Measurements from ENCODE around the gene HS3ST4.
"Not testable (repeated sequence)": the region's sequence is repeated elsewhere in the genome, so short reads cannot be mapped to it uniquely, and the experiment has no call there.

The HS3ST4 gene

DNA sequence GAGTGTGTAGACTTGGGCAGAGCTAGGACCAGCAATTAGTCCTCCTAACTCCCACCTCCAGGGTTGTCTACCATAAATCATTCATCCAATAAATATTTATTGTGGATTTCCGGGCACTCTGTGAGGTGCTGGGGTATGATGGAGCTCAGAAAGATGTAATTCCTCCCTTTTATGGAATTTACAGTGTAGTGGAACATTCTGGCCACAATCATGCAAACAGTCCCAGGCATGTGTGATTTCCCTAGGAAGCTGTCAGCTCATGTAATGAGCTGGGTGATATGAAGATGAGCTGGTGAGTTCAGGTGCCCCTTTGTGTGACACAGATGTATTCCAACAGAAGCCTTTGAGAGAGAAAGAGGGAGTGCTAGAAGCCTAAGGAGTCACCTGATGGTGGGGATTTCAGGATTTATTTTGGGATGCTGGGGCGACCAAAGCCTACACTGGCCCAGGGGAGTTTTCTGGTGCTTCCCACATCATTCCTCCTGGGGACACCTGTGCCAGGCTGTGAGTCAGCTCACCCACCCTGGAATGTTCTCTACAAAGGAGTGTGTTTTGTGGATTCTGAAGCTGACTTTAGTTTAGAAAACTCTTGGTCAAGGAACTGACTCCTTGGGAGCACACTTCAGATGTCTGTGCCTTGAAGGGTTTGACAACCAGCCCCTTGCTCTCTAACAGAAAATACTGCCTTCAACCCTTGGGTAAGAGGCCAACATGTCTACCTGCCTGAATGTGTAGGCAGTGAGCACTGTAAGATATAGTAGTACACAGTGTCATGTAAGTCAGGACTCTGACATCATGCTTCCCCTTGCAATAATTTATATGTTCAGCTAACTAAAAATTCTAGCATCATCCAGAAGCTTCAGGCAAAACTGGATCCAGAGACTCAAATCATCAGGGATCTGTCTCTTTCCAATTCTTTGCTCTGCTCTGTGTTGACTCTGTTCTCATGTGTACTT lies 42.9 kb downstream of the HS3ST4 start:
- no peak for DNase-seq

DNA sequence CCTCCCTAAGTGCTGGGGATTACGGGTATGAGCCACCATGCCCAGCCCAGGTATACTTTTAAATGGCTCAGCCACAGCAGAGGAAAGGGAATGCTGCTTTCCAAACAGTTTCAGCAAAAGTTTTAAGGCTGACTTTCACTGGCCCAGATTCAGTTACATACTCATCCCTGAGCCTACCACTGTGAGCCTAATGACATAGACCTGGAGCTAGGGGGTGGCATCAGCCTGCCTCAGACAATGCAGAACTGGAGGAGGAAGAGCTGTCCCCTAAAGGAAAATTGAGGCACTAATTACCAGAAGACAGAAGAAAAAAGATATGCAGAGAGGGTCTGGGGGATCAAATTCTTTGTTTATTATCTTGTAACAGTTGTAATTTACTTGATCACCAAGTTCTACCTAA lies 43.9 kb downstream of the HS3ST4 start:
- no peak for DNase-seq

DNA sequence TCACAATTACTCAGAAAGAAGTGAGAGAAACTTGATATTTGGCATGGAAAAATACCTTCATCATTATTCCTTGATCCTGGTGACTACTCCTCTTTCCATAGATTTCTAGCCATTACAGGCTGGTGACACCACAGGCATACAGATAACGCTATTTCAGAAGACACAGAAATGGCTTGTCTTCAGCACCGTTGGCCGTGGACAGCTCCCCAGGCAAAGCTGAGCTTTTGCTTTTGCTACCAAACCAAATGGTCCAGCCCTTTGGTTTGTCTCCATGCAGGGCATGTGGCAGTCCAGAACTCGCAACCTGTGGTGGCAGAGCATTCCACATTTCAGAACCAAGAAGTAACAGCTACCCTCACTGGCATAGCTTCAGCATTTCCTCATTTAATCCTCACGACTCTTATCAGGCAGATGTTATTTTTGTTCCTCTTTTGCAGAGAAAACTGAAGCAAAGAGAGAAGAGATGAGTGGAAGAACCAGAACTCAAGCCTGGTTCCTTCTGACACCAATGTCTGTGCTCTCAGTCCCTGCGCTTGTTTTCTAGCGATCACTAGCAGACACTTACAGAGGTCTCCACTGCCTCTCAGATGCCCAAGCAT lies 55.5 kb downstream of the HS3ST4 start:
- peak; percentile 1 for DNase-seq

DNA sequence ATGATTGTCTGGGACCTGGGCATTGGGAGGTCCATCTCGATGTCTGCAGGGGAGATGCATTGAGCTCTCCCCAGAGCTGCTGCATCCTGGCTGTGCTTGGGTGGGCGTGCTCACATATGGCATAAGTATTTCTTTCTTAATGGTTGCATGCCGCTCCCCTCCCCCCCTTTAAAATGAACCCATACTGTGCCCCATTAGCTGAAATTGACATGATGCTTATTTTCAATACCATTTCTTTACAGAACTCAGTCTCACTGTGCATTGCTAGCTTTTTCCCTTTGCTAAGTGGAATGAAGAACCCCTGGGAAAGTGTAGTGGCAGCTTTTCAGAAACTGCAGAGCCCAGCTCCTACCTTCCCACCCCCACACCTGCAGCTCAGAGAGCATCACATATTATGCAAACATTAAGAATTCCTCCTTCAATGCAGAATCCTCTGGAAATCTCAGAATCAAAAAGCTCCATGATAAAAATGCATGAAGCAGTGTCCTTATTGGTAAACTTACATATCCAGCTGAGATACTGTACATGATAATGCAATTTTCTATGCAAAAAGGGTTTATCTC lies 56.4 kb downstream of the HS3ST4 start:
- DNase-seq = no peak

DNA sequence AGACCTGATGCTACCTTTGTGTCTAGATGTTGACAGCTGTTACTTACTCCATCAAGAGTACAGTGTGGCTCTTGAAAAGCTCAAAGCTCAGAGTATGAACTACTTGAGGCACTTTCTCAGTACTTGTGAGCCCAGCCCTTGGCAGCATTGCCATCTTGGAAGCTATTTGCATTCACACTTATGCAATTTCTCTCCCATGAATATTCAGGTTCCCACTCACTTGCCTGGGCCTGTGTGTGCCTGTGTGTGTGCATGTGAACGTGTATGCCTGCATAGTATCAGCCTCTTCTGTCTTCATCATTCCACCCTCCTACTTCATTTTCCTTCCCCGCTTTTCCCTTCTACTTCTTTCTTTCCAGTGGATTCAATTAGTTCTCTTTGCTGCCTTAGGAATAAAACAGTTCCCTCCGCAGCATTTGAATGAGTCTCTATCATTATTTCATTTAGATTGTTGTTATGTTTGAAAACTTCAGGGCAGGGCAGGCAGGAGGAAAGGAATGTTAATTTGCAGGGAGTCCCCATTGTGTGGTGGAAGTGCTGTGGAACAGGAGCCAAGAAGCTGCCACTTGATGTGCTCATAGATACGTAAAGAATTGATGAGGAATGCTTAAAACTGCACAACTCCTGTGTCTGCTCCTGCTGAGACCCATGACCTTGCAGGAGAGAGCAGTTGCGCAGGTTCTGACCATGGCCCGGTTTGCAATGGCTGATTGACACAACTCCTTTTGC lies 58.9 kb downstream of the HS3ST4 start:
- DNase-seq = no peak

DNA sequence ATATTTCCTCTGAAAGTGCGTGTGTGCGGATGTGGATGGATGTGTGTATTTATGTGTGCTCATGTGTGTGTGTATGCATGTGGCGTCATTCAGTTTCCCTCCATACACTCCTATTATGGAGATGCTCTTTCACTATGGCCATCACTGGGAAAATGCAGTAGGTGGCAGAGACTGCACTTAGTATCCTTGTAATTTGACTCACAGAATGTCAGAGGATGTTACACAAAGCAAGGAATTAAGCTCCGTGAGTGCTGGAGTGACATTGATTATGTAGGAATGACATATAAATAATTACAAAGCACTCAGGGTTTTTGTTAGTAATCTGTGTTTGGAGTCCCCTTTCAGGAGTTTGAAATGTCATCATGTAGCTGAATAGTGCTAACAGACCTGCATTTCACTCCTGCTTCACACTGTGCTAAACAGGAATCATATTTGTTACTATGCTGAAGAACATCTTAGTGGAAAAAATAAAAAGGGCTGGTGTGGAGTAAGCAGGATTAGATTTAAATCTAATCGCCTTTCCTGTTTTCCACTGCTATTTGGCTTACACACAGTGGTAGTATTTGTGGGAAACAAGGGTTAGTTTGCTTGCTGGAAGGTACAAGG lies 59.6 kb downstream of the HS3ST4 start:
- DNase-seq = no peak

DNA sequence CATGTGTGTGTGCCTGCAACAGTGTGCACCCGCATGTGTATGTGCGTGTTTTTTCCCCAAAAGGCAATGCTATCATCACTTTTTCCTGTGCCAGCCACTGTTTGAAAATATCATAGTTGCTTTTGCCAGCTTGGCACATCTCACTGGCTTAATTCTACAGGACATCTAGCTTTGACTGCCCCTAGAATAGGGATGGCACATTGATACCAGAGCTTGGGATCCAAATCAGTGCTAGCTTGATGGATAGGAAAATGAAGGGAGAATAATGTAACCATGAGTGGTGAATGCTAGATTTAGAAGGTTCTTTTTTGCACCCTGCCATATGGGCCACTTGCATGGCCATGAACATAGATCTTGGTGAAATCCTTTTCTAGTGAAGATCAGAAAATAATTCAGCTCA lies 72.7 kb downstream of the HS3ST4 start:
- DNase-seq = no peak

DNA sequence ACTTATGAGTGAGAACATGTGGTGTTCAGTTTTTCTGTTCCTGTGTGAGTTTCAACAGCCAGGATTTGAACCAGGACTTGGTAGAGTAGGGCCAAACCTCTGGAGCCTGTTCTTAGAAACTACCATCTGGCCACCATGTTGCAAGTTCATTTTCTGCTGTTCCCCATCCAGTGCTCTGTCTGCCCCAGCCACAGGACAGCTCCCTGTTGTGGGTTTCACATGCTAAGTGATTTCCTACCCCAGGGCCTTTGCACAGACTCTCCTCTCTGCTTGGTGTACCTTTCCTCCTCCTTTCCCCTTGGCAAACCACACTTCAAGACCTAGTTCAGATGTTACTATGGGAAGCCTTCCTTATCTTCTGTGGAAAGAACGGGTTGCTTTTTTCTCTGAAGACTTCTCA lies 79.5 kb downstream of the HS3ST4 start:
- no peak for DNase-seq

DNA sequence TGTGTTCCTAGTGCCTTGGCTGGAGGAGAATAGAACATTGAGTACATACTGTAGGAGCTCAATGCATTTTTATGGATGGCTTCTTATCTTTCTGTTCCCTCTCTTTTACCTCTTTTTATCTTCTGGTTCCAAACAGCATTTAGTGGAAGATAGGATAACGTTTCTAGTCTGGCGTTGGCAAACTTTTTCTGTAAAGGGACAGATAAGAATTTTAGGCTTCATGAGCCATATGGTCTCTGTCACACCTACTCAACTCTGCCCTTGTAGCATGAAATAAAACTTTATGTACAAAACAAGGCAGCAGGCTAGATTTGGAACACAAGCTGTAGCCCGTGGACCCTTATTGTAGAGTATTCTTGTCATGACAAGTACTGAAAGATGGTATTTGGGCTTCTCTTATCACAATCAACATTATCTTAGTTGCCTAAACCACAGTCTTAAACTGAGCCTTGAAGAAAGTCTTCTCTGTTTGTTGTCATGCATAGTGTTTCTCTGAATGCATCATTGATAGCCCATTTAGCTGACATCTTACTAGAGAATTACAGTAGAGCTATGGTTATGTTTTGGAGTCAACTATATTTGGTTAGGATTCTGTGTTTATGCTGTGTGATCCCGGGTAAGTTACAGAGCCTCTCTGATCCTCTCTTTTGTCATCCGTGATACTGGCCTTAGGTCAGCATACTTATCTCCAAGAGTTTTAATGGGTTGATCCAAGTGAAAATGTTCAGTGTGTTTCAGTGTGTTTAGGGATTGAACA lies 80.2 kb downstream of the HS3ST4 start:
- no peak for DNase-seq

DNA sequence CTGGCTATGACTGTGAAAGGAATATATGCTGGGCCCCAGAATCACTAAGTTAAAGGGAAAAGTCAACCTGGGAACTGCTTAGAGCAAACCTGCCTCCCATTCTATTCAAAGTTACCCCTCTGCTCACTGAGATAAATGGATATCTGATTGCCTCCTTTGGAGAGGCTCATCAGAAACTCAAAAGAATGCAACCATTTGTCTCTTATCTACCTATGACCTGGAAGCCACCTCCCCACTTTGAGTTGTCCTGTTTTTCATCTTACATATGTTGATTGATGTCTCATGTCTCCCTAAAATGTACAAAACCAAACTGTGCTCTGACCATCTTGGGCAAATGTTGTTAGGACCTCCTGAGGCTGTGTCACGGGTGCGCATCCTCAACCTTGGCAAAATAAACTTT lies 84.5 kb downstream of the HS3ST4 start:
- not testable (repeated sequence) for DNase-seq

DNA sequence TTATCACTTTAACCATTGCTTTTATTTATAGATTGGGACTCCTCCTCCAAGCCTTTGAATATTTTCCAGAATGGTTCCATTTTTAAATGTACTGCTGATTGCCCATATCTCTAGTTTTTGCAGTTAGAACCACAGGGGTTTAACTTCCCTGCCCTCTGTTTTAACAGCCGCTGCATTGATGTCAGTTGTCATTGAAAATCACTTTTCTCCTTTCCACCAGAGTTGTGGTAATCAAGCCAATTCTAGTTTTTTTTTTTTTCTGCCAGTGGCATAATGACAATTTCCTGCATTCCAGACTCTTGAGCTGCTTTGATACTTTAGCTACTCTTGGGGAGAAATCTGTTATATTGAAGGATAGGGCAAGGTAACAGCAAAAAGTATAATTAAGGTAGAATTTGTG lies 91.5 kb downstream of the HS3ST4 start:
- no peak for DNase-seq

DNA sequence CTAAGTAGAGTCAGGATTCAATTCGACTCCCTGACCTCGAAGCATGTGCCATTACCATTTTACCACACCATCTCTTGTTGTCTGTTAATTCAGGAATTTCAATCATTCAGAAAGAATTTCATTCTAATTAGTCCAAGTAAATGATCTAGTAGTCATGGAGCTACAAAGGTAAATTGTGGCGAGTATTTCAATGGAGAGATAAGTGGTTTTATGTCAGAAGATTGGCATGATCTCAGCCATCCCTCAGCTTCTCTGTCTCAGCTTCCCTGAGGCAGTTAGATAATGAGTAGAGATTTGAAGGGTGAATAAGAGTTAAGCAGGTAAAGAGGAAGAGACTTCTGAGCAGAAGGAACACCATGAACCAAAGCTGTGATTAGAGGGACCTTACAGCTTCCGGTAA lies 93.6 kb downstream of the HS3ST4 start:
- no peak for DNase-seq

DNA sequence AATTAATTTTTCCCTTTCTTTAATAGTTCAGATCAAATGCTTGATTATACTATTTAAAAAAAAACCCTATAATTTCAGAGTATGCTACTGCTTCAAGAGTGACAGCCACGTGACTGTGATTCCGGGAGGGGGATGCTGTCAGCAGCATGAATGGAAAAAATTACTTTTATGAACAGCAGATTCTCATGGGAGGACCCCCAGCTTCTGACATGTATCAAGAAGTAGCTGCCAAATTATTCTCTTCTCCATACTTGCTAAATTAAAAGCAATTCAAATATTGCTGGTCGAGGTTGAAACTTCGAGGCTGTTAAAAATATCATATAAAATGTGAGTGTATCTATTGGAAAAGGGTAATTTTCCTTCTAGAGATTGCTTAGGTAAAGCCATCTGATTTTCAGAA lies 95.0 kb downstream of the HS3ST4 start:
- DNase-seq = no peak

DNA sequence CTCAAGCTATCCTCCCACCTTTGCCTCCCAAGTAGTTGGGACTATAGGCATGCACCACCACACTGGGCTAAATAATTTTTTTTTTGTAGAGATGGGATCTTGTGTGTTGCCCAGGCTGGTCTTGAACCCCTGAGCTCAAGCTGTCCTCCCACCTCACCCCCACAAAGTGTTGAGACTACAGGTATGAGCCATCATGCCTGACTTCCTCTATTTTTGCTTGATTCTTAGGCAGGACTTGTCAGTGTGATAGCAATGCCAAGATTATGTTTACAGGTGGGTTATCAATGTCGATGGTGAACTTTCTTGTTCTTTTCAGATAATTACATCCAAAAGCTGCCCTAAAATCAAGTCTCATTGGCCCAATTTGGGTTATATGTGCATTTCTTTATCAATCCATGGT lies 96.9 kb downstream of the HS3ST4 start:
- DNase-seq = no peak

DNA sequence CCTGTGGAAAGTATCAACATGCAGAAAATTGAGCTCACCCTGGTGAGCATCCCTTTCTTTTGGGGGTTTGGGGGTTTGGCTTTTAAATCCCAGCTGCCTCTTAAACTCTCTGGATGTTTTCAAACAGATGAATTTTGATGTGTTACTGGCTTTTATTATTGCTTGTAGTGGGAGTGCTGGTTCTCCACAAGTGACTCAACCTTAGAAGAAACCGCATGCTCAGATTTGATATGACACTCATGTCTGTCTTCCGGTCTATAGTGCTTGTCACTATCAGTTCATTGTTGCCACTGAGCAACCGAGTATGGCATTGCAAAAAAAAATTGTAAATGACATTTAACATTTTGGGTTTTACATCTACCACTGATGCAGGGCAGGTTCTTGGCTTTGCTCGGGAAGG lies 104.5 kb downstream of the HS3ST4 start:
- DNase-seq = no peak

DNA sequence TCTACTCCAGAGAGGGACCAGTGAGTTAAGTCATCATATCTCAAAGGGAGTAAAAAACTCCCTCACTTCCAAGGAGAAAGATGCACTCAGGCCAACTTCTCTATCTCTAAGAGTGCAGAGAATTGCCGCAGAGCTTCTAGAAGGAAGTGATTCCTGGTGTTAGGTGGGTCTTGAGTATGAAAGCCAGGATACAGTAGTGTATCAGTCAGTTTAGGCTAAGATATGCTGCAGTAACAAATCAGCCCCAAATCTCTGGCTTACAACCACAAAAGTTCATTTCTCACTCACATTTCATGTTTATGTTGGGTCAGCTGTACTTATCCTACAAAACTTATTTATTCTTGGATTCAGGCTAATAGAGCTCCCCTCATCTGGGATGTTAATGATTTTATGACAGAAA lies 106.3 kb downstream of the HS3ST4 start:
- DNase-seq = no peak

DNA sequence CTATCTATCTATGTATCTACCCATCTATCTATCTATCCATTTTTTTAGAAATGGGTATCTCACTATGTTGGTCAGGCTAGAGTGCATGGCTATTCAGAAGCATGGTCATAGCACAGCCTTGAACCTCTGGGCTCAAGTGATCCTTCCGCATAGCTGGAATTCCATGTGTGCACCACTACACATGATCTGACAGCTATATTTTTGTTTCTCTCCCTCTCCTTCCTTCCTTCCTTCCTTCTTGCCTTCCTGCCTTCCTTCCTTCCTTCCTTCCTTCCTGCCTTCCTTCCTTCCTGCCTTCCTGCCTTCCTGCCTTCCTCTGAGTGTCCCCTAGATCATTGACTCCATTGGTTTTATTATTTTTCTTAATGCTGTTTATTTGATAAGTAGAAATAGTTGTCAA lies 108.1 kb downstream of the HS3ST4 start:
- DNase-seq = no peak

DNA sequence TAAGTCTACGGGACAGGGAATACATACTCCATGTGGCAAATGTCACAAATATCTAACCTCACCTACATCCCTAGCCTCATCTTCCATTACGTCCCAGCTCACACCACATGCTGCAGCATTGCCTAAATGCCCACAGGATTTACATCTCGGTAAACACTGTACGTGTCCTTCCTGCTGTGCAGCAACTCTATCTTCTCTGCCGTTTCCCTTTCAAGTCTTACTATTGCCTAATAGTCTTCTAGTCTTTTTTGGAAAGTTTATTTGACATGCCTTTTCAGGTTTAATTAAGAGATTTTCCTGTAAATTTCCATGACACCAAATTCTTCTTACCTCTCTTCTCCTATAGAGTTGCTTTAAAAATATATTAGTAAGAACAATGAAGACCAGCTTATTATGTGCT lies 120.5 kb downstream of the HS3ST4 start:
- DNase-seq = no peak

DNA sequence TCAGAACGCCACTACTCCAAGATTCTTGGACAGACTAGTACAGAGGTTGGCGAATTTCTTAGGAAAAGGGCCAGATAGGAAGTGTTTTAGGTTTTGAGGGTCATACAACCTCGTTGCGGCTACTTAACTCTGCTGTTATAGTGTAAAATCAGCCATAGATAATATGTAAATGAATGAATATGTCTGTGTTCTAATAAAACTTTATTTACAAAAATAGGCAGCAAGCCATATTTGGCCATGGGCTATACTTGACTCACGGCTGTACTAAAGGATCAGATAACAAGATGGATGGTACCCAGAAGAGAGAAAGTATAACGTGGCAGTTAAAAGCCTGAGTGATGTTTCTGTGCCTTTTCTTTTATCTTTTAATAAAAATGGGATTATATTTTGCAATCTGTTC lies 125.5 kb downstream of the HS3ST4 start:
- DNase-seq = no peak

DNA sequence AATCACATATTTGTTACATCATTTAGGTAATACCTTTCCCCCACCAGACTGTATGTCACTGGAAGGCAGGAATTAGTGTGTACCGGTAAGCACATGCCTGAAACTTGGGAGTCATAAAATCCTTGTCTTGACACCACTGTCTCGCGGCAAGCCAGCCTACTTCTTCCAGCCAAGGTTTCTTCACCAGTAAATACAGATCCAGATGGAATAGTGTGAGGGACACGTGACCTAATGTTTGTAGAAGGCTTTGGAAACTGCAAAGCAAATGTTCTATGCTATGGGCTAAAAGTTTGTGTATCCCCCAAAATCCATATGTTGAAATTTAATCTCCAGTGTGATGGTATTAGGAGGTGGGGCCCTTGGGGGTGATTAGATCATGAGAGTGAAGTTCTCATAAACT lies 126.1 kb downstream of the HS3ST4 start:
- DNase-seq = no peak

DNA sequence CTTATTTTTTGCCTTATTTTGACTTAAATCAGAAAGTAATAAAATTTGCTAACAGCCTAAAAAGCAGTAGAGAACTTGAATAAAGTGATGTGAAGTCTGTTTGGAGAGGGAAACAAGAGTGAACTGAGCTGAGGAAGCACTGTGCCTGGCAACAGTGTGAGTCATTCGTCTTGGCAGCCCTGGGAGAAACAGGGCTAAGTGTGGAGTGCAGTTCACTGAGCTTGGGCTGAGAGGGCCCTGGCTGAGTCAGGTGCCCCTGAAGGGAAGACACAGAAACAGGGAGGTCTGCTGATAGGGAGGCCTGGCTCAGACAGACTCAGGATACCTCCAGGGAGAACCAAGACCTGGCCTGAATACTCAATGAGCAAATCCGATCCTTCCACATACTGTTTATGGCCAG lies 132.1 kb downstream of the HS3ST4 start:
- no peak for DNase-seq

DNA sequence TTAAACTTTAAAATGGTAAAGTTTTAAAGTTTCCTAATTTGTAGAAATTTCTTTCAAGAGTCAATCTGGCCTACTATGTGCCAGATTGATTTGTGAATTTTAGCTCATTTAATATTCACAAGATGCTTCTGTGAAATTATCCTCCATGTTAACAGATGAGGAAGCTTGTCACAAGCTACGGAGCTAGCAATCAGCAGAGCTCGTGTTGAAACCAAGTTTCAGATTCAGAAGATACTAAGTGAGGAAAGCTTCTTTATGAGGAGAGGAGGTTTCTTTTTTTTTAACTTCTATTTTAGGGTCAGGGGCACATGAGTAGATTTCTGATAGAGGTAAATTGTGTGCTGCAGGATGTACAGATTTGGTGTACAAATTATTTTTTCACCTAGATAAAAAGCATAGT lies 135.9 kb downstream of the HS3ST4 start:
- no peak for DNase-seq

All from DMS53 (cell line).